Measurements from ENCODE around the gene STK32B. TPM values are rescaled to one million over a fixed set of nuclear protein-coding genes. Genes with fewer than 3 reads are reported as not detected.

STK32B gene
- total and polyA plus RNA-seq, 2 experiments from 2014 or later, result 0.71 to 2.3 TPM

GRCh38 chr4:5018603-5019002 lies 32.7 kb upstream of the STK32B start:
- Mint-ChIP-seq H3K27me3 (ENCODE audit: insufficient read depth, low read depth, poor library complexity) (peaks cover 3% of the 10 kb centered on the region), H3K9me3 (no peaks in the 10 kb centered on the region; the same call in 2 of the 3 replicates), H3K36me3 (ENCODE audit: low read depth) (no peaks in the 10 kb centered on the region; the same call in 2 of the 3 replicates), H3K4me1 (peaks cover 8% of the 10 kb centered on the region), H3K27ac (no peak overlapping the region), H3K4me3 (peak overlapping the region; percentile 42; the same call in 2 of the 3 replicates)
- peaks cover 11% of the 10 kb centered on the region; the same call in 1 of the 2 replicates for H3K4me1 ChIP-seq (ENCODE audit: insufficient read depth)
- ATAC-seq (peak; percentile 57), DNase-seq (ENCODE audit: low spot score) (peak; percentile 34)
- H2AFZ ChIP-seq, result peak overlapping the region; percentile 28; the same call in 1 of the 2 replicates
- H3K79me2 ChIP-seq (replicated peaks; ENCODE audit: insufficient read depth), result no peaks in the 10 kb centered on the region
- no peaks in the 10 kb centered on the region for H3K27me3 ChIP-seq (ENCODE audit: insufficient read depth)
- H3F3A ChIP-seq (replicated peaks; ENCODE audit: low read depth), result no peaks in the 10 kb centered on the region
- H3K36me3 ChIP-seq (ENCODE audit: insufficient read depth), result no peaks in the 10 kb centered on the region
- no peaks in the 10 kb centered on the region for H3K9me2 ChIP-seq (ENCODE audit: insufficient read depth)
- TF ChIP-seq EZH2phosphoT487 (IDR thresholded peaks at IDR 0.05; ENCODE audit: unreplicated experiment) (no peak), ZNF462 (CRISPR knock-in tag; IDR thresholded peaks at IDR 0.05) (no peak)
- no peaks in the 10 kb centered on the region for H4K20me1 ChIP-seq (replicated peaks; ENCODE audit: insufficient read depth)
- no peak overlapping the region for H3K27ac ChIP-seq (ENCODE audit: low read depth)
- peak overlapping the region; percentile 77 for H3K4me2 ChIP-seq
- H3K4me3 ChIP-seq, result peak overlapping the region; percentile 56

DNA sequence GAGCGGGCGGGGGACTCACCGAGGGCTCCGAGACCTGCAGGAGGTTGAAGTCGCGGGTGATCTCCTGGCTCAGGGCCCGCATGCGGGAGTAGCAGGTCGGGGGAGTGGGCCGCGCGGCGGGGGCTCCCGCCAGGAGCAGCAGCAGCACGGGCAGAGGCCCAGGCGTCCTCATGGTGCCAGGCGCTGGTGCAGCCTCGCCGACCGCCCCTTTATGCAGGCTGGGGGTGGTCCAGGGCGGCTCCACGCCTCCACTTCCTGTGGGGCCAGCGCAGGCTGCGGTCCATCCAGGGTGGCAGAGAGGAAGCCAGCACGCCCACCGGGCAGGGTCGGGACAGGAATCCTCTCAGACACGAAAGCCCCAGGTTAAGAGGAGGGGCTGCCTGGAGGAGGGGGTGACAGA lies 32.0 kb upstream of the STK32B start, which contains the start of gene CYTL1:
Gene CYTL1, minus strand, starts transcription at position 185 of the 400 bp plus-strand sequence. Its CDS starts 13 bp downstream, at position 172.
- H3K9me2 ChIP-seq (ENCODE audit: insufficient read depth), result no peaks in the 10 kb centered on the region
- TF ChIP-seq, protein P1, sequence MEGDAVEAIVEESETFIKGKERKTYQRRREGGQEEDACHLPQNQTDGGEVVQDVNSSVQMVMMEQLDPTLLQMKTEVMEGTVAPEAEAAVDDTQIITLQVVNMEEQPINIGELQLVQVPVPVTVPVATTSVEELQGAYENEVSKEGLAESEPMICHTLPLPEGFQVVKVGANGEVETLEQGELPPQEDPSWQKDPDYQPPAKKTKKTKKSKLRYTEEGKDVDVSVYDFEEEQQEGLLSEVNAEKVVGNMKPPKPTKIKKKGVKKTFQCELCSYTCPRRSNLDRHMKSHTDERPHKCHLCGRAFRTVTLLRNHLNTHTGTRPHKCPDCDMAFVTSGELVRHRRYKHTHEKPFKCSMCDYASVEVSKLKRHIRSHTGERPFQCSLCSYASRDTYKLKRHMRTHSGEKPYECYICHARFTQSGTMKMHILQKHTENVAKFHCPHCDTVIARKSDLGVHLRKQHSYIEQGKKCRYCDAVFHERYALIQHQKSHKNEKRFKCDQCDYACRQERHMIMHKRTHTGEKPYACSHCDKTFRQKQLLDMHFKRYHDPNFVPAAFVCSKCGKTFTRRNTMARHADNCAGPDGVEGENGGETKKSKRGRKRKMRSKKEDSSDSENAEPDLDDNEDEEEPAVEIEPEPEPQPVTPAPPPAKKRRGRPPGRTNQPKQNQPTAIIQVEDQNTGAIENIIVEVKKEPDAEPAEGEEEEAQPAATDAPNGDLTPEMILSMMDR (conservative IDR thresholded peaks at IDR 0.05; ENCODE audit: low read depth in 2 of 2), result no peak
- no peak for TF ChIP-seq REST (IDR thresholded peaks at IDR 0.05; ENCODE audit: unreplicated experiment)
- TF ChIP-seq ZNF114 (CRISPR knock-in tag; IDR thresholded peaks at IDR 0.05), result no peak
- no peak for TF ChIP-seq JUNB (IDR thresholded peaks at IDR 0.05; ENCODE audit: unreplicated experiment)
- peak; percentile 59 for TF ChIP-seq POLR2AphosphoS5 (IDR thresholded peaks at IDR 0.05; ENCODE audit: low read depth)
- peaks cover 8% of the 10 kb centered on the region for H3K27me3 Mint-ChIP-seq (ENCODE audit: insufficient read depth, low read depth, poor library complexity)
- H3K9me3 Mint-ChIP-seq, result no peaks in the 10 kb centered on the region; the same call in 2 of the 3 replicates
- H3K79me2 ChIP-seq (replicated peaks; ENCODE audit: insufficient read depth), result no peaks in the 10 kb centered on the region
- peak within 1 kb of the TSS; percentile 66 for H3K4me3 Mint-ChIP-seq
- H3K27me3 ChIP-seq (ENCODE audit: insufficient read depth), result no peaks in the 10 kb centered on the region
- no peaks in the 10 kb centered on the region for H3K36me3 ChIP-seq (ENCODE audit: insufficient read depth)
- H3K4me2 ChIP-seq, result peak within 1 kb of the TSS; percentile 77
- no peak within 1 kb of the TSS for H3K27ac Mint-ChIP-seq
- DNase-seq (ENCODE audit: low spot score) (peak; percentile 59), ATAC-seq (peak; percentile 91)
- peak within 1 kb of the TSS; percentile 96 for H2AFZ ChIP-seq
- H4K20me1 ChIP-seq (replicated peaks; ENCODE audit: insufficient read depth), result no peaks in the 10 kb centered on the region
- H3K4me3 ChIP-seq, result peak within 1 kb of the TSS; percentile 56
- no peaks in the 10 kb centered on the region for H3F3A ChIP-seq (replicated peaks; ENCODE audit: low read depth)
- H3K4me1 Mint-ChIP-seq, result peaks cover 8% of the 10 kb centered on the region
- no peak within 1 kb of the TSS for H3K27ac ChIP-seq (ENCODE audit: low read depth)
- H3K36me3 Mint-ChIP-seq (ENCODE audit: low read depth), result no peaks in the 10 kb centered on the region; the same call in 2 of the 3 replicates
- H3K4me1 ChIP-seq (ENCODE audit: insufficient read depth), result peaks cover 11% of the 10 kb centered on the region; the same call in 1 of the 2 replicates
